Stomach (tissue), 9 donors: ENCODE measurements around the gene IPO11. TPM values are rescaled to one million over a fixed set of nuclear protein-coding genes. Genes with fewer than 3 reads are reported as not detected.

Source experiments
- DNase-seq, 2 donors: peaks; one replicate each; pipeline versions ENCODE4 v3.0.0 to v3.0.0-alpha.2; 2013 to 2019
- H3K27ac ChIP-seq, 5 donors: fragments of 200-600 bp in 4 of 5; sonication (generic) in 4 of 5; one replicate each; pipeline ENCODE4 v1.5.1; 2013 to 2019; ENCODE audit warnings: mild to moderate bottlenecking in 1 of 5, moderate library complexity in 1 of 5
- H3K27me3 ChIP-seq, 3 donors: fragments of 200-600 bp; sonication (generic); one replicate each; pipeline ENCODE4 v1.5.1; 2017 to 2019; ENCODE audit warnings: mixed run types in 1 of 3
- H3K36me3 ChIP-seq, 4 donors: fragments of 200-600 bp; sonication (generic); 1 replicate in 3 of 4; 2 replicates in 1 of 4; pipeline ENCODE4 v1.5.1; 2016 to 2019
- H3K4me1 ChIP-seq, 4 donors: fragments of 200-600 bp; sonication (generic); one replicate each; pipeline ENCODE4 v1.5.1; 2016 to 2019
- H3K4me3 ChIP-seq, 4 donors: fragments of 200-600 bp; sonication (generic) in 3 of 4; one replicate each; pipeline ENCODE4 v1.5.1; 2016 to 2019; ENCODE audit warnings: mild to moderate bottlenecking in 1 of 4
- H3K9me3 ChIP-seq, 4 donors: fragments of 200-600 bp; sonication (generic); one replicate each; pipeline ENCODE4 v1.5.1; 2016 to 2019
- EP300 ChIP-seq: sonication (generic); formaldehyde crosslinking; IDR thresholded peaks from one replicate; pipeline ENCODE4 v1.6.1; 2017; ENCODE audit warnings: antibody characterized with exemption
- POLR2A ChIP-seq, 4 donors: fragments of 450-650 bp; IDR thresholded peaks; one replicate each; pipeline ENCODE4 v1.6.1; 2016; ENCODE audit warnings: antibody characterized with exemption in 4 of 4, control low read depth in 2 of 4, mild to moderate bottlenecking in 1 of 4, moderate library complexity in 1 of 4
- POLR2AphosphoS5 ChIP-seq, 3 donors: sonication (generic); formaldehyde crosslinking; IDR thresholded peaks; one replicate each; pipeline ENCODE4 v1.6.1; 2016; ENCODE audit warnings: antibody characterized with exemption in 3 of 3
- WGBS, 5 donors: extraction: QIAGEN DNeasy Blood & Tissue Kit in 3 of 5; methylation state at CpG; one replicate each; pipeline versions ENCODE4 v1.1.5 to v1.1.7; 2013 to 2018; 5-methylcytosine and 5-hydroxymethylcytosine counted together
- intact Hi-C: fragments of 100-400 bp; cut with DNase I; formaldehyde crosslinking; loops from one replicate; pipeline ENCODE4 v1.15.1; 2023; ENCODE audit warnings: low total_unique reads
- polyA plus RNA-seq, 3 donors: library from polyadenylated mRNA; stranded (reverse); fragments of 200-250 nt; gene quantifications; one replicate each; pipeline ENCODE4 v1.2.3, GENCODE V29; 2013
- total RNA-seq, 5 donors: library from RNA; depleted of rRNA; stranded (reverse); fragments of >200 nt; gene quantifications; one replicate each; pipeline versions ENCODE4 v1.1.0 to v1.2.3, GENCODE V29; 2014 to 2016
- TF ChIP-seq, protein P1 (sequence below), 7 experiments: fragments of 450-650 bp in 4 of 7; fragments of 200-600 bp in 3 of 7; sonication (generic) in 3 of 7; IDR thresholded peaks; one replicate each; pipeline ENCODE4 v1.5.1; 2016 to 2019; ENCODE audit warnings: antibody characterized with exemption in 7 of 7, control low read depth in 2 of 7, mild to moderate bottlenecking in 1 of 7
- donor health status: healthy with polysubstance abuse.
- donor health status: Bipolar disorder and iron deficiency.
- donor health status: healthy.

The IPO11 gene
- total and polyA plus RNA-seq, 8 donors, result 8.0 to 37.5 (median 9.8) TPM

DNA sequence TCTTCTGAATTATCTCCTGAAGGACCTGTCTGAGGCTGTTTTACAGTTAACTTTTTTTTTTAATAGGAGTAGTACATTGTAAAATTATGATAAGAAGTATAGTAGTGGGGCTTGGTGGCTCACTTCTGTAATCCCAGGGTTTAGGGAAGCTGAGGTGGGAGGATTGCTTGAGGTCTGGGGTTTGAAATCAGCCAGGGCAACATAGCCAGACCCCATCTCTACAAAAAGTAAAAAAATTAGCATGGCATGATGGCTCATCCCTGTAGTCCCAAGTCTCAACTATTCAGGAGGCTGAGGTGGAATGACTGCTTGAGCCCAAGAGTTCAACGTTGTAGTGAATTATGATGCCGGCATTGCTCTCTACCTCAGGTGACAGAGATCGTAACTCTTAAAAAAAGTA lies 7.0 kb downstream of the IPO11 start:
- Histone ChIP-seq H3K27me3 (no peaks in the 10 kb centered on the region), H3K36me3 (peaks cover 0 to 7% (median 3%) of the 10 kb centered on the region in 4 donors), H3K4me1 (peaks cover 0 to 16% (median 8%) of the 10 kb centered on the region in 4 donors), H3K27ac (no peak overlapping the region), H3K4me3 (no peak overlapping the region), H3K9me3 (no peaks in the 10 kb centered on the region)
- DNase-seq, result no peak
- intact Hi-C loops, result no loop called here
- WGBS, 5 donors, result 95 to 100% (median 97%) methylated on average over 3 of the region's 3 CpGs
- TF ChIP-seq, protein P1, sequence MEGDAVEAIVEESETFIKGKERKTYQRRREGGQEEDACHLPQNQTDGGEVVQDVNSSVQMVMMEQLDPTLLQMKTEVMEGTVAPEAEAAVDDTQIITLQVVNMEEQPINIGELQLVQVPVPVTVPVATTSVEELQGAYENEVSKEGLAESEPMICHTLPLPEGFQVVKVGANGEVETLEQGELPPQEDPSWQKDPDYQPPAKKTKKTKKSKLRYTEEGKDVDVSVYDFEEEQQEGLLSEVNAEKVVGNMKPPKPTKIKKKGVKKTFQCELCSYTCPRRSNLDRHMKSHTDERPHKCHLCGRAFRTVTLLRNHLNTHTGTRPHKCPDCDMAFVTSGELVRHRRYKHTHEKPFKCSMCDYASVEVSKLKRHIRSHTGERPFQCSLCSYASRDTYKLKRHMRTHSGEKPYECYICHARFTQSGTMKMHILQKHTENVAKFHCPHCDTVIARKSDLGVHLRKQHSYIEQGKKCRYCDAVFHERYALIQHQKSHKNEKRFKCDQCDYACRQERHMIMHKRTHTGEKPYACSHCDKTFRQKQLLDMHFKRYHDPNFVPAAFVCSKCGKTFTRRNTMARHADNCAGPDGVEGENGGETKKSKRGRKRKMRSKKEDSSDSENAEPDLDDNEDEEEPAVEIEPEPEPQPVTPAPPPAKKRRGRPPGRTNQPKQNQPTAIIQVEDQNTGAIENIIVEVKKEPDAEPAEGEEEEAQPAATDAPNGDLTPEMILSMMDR (IDR thresholded peaks at IDR 0.05), result no peak
- no peak for TF ChIP-seq POLR2AphosphoS5 (IDR thresholded peaks at IDR 0.05)

DNA sequence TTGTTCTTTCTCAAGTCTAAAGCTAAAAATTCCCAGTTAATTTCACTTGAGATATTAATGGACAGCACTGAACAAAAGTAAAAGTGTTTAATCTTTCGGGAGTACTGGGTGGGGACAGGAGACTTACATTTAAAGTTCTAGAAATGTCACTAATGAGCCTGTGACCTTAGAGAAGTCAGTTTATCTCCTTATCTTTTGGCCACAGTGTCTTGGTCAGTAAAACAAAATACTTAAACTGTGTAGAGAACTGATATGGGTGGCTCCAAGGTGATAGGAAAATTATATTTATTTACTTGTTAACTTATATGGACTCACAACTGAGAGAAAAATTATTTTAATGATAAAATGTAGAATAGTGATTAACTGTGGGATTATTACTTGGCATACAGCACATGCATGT lies 8.9 kb downstream of the IPO11 start:
- no peak for DNase-seq
- TF ChIP-seq POLR2AphosphoS5 (IDR thresholded peaks at IDR 0.05), result no peak
- no peak for TF ChIP-seq EP300
- no peak for TF ChIP-seq POLR2A (IDR thresholded peaks at IDR 0.05)
- TF ChIP-seq, protein P1 (IDR thresholded peaks at IDR 0.05), result no peak
- H3K27me3 ChIP-seq, result no peaks in the 10 kb centered on the region
- WGBS, 5 donors, result 30 to 45% (median 45%) methylated on average over 1 of the region's 1 CpG
- no peak overlapping the region for H3K4me3 ChIP-seq
- intact Hi-C loops, result no loop called here
- H3K27ac ChIP-seq, result no peak overlapping the region
- peaks cover 0 to 7% (median 3%) of the 10 kb centered on the region in 4 donors for H3K36me3 ChIP-seq
- peaks cover 0 to 12% (median 4%) of the 10 kb centered on the region in 4 donors for H3K4me1 ChIP-seq
- no peaks in the 10 kb centered on the region for H3K9me3 ChIP-seq

DNA sequence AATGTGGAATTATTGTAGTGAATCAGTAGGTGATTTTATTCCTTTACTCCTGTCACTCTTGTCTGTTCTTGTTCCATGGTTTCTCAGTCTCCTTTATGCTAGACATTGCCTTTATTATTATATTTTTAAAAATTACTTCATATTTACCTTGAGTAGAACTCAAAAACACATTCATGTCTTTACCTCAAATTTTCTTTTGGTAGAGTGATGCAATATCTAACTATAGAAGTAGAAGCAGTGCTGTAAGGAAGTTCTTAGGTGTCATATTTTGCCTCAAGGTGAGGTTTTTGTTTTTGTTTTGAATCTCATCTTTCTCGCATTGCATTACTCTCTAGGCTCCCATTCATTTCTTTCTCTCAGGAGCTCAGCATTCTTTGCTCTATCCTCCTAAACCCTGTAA lies 12.2 kb downstream of the IPO11 start:
- H3K9me3 ChIP-seq, result no peaks in the 10 kb centered on the region
- peaks cover 0 to 12% (median 4%) of the 10 kb centered on the region in 4 donors for H3K4me1 ChIP-seq
- DNase-seq, result no peak
- peaks cover 0 to 4% (median 0%) of the 10 kb centered on the region in 4 donors for H3K36me3 ChIP-seq
- 86 to 100% (median 100%) methylated on average over 1 of the region's 1 CpG for WGBS, 5 donors
- TF ChIP-seq POLR2A (IDR thresholded peaks at IDR 0.05) (no peak), POLR2AphosphoS5 (IDR thresholded peaks at IDR 0.05) (no peak), EP300 (no peak)
- TF ChIP-seq, protein P1 (IDR thresholded peaks at IDR 0.05), result no peak
- H3K27ac ChIP-seq, result no peak overlapping the region
- no peak overlapping the region for H3K4me3 ChIP-seq
- intact Hi-C loops, result no loop called here
- no peaks in the 10 kb centered on the region for H3K27me3 ChIP-seq

DNA sequence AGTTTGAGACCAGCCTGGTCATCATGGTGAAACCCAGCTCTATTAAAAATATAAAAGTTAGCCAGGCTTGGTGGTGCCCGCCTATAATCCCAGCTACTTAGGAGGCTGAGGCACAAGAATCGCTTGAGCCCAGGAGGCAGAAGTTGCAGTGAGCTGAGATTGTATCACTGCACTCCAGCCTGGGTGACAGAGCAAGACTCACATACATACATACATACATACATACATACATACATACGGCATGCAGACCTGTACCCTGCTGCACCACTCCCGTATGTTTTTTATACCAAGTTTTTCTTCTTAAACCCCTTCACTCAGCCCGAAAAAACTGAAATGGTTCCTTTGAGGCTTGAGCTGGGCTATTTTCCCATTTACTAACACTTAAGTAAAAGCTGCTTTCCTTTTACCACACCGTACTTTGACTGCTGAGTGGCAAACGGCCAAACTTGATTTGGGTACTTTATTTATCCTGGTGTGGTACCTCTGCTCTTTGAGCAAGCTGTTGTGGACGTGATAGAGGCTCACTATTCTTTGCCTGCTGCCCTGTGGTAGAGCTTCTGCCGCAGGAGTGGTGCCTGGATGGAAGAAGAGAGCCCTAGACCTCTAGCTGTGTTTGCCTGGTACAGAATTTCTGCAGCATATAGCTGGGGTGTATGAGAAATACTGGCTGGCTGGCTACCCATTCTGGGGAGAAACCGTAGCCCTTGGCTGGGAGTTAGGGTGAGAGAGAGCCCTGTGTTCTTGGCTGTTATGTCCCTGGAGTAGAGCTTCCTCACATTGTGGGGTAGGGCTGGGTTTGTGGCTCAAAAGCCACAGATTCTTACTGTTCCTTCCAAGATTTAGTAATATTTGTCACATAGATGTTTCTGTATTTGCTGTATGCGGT lies 19.4 kb downstream of the IPO11 start:
- Histone ChIP-seq H3K27me3 (no peaks in the 10 kb centered on the region), H3K27ac (peak overlapping the region in 3 of 5 donors; percentile 37 to 46 (median 46)), H3K9me3 (no peaks in the 10 kb centered on the region), H3K36me3 (peaks cover 0 to 3% (median 0%) of the 10 kb centered on the region in 4 donors), H3K4me3 (no peak overlapping the region), H3K4me1 (peaks cover 14 to 32% (median 23%) of the 10 kb centered on the region in 4 donors)
- intact Hi-C loops, result no loop called here
- peak; percentile 18 to 48 for DNase-seq
- 40 to 64% (median 56%) methylated on average over 11 of the region's 11 CpGs for WGBS, 5 donors
- TF ChIP-seq POLR2A (IDR thresholded peaks at IDR 0.05), result no peak
- TF ChIP-seq EP300, result no peak
- TF ChIP-seq, protein P1 (IDR thresholded peaks at IDR 0.05), result no peak
- TF ChIP-seq POLR2AphosphoS5 (IDR thresholded peaks at IDR 0.05), result peak in 1 of 3 donors; percentile 23
